GM21786 (cell line): ENCODE results near the gene CLDN3.
"Not testable (repeated sequence)": the region's sequence is repeated elsewhere in the genome, so short reads cannot be mapped to it uniquely, and the experiment has no call there.

ENCODE experiments used
- ATAC-seq: cut with Tn5 transposase; IDR thresholded peaks from one replicate; pipeline ENCODE4 v1.9.1; 2021; ENCODE audit not compliant: unreplicated experiment

Gene CLDN3

DNA sequence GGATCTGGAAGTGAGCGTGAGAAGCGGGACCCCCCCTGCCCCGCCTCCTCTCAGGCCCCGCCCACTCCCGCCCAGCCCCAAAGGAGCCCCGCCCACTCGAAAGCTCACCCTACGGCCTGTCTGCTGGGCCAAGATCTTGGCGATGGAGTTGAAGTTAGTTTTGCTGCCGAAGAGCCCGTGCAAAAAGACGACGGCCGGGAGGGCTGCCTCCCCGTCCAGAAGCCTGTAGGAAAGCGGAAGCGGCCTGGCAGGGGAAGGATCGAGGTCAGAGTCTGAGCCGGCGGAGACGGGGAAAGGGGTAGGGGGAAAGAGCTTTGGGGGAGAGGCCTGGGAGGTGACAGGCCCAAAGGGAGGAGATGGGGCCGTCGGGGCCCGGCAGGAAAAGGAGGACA is 31.9 kb downstream of the CLDN3 start:
- ATAC-seq: peak; percentile 15

DNA sequence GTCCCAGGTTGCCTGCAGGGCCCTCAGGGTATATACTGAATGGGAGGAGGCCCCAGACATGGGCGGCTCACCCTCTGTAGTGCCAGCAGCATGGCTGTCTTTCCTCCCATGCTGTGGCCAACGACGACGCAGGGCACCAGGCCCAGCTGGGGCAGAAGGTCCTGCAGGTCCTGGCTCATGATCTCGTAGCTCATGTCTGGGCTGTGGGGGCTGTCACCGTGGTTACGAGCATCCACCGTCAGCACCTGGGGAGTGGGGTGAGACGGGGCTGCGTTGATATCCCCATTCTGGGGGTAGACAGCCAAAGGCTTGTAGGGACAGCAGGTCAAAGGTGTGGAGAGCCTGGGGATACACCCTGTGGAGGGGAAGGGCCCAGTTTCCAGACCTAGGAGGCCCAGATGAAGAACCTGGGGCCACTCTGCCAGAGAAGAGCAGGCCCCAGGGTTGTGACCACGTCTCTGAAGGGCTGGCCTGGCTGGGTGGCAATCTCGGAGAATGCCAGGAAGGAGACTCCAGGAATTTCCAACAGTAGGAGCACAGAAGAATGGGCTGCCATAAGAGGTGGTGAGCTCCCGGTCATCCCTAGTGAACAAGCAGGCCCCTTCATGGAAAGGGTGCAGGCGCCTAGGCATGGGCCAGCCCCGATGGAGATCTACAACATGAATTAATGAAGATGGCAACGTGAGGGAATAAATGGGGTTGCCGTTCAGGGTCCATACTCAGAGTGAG is 32.4 kb downstream of the CLDN3 start:
- ATAC-seq: no peak

DNA sequence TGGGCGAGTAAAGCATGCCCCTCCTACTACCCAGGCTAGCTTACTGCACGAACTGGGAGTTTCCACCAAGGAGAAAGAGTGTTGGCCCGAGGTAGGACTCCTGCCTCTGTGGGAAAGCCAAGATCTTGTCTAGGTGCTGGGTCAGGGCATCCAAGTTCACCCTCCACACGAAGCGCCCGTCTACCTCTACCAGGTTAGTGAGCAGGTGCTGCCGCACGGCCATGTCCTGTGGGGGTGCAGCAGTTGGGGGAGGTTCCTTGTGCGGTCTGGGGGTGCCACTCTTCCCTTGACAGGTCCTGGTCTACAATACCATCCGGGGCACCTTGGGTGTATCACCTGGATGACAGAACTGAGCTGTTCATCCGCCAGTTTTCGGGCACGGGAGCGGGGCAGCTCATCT is 33.2 kb downstream of the CLDN3 start:
- no peak for ATAC-seq

DNA sequence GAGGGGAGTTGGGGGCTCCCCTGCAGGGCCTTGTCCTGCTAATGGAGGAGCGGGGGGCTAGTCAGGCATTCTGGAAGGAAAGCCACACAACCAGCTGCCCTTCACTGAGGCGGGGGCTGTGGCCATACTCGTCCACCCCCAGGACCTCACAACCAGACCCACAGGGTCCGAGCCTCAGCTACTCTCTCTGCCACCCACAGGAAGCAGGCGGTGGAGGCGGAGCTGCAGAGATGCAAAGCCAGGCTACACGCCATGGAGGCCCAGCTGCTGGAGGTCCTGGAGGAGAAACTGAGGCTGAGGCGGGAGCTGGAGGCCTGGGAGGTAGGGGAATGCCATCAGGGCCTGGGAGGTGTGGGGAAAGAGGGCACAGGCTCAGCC is 34.6 kb downstream of the CLDN3 start:
- ATAC-seq: no peak

DNA sequence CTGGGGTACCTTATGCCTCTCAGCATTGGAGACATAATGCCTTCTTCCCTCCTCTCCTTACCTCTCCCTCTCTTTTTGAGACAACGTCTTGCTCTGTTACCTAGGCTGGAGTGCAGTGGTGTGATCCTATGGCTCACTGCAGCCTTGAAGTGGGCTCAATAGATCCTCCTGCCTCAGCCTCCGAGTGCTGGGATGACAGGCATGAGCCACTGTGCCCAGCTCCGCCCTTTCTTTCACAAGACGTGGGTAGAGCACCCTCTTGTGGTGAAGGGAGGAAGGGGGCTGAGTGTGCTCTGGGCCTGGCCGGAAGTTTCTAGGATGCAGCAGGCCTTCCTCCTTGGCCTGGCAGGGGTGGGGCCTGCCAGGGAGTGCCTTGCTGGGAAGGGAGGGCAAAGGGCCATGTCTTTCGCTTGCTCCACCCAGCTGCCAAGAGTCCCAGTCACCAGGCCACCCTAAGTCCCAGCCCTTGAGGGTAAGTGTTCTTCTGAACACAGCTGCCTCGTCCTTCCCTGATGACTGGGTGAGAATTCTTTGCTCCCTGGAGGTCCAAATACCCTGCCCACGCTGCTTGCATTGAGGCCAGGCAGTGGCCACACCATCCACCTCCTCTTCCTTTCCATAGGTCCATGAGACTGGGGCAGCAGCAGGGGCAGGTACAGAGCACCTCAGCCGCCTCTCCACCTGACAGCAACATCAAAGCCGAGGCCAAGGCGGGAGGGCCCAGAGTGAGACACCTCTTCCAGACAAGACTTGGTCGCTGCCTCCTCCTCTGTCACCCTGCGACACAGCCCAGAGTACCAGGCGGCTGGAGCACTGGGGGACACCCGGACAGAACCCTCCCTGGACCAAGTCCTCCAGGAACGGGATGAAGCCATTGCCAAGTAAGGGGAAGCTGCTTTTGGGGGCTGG is 35.2 kb downstream of the CLDN3 start:
- ATAC-seq: no peak

DNA sequence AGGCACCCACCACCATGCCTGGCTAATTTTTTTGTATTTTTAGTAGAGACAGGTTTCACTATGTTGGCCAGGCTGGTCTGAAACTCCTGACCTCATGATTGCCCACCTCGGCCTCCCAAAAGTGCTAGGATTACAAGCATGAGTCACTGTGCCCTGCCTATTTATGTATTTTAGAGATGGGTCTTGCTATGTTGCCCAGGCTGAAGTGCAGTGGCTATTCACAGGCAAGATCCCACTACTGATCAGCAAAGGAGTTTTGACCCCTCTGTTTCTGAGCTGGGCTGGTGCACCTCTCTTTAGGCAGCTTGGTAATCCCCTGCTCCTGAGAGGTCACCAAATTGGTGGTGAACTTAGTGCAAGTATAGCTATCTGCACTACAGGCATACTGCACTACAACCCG is 37.7 kb downstream of the CLDN3 start:
- no peak for ATAC-seq

GRCh38 chr7:73730485-73730884 is 39.6 kb downstream of the CLDN3 start:
- no peak for ATAC-seq

DNA sequence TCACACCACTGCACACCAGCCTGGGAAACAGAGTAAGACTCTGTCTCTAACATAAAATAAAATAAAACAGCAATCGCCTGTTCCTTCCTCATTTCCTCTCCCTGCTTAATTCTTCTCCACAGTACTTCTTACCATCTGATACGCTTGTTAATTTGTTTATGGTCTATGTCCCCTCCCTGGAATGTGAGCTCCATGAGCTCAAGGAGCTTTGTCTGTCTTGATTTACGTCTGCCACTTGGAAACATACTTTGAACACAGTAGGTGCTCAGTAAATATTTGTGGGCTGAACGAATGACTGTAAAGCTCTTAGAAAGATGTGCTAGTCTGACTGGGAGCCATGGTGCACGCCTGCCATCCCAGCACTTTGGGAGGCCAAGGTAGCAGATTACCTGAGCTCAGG is 41.5 kb downstream of the CLDN3 start:
- ATAC-seq: no peak

DNA sequence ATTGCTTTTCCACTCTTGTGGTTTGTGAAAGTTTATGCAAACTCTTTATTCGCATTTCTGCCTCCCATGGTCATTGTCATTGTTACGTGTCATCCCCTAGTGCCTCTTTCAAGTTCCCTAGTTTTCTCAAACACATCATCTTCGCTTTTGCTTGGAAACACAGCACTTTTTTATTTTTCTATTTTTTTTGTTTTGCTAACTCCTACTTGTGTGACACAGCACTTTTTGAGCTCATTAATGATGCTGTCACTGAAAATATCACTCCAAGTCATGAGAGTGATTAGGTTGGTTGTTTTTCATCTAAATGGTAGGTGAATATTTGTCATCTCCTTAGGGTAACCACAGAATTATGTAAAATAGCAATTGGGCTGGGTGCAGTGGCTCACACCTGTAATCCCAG is 42.1 kb downstream of the CLDN3 start:
- ATAC-seq: no peak

GRCh38 chr7:73726083-73726466 is 44.0 kb downstream of the CLDN3 start:
- peak; percentile 9 for ATAC-seq

- ATAC-seq: no peak
Measured at GRCh38 chr7:73723813-73724212, 46.3 kb downstream of the CLDN3 start.

DNA sequence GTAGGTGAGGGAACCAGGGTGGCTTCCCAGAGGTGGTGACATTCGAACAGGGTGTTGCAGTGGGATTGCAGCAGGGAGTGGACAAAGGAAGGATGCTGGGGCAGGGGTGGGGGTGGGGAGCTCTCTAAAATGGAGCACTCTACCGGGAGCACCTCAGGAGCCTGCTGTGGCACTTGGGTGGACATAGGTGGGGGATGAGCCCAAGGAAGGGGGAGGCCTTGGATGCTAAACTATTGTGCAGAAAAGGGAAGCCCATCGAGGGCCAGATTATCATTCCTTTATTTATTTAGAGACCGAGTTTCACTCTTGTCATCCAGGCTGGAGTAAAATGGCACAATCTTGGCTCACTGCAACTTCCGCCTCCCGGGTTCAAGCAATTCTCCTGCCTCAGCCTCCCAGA is 47.3 kb downstream of the CLDN3 start:
- ATAC-seq: no peak

GRCh38 chr7:73722182-73722581 is 47.9 kb downstream of the CLDN3 start:
- ATAC-seq: not testable (repeated sequence)

DNA sequence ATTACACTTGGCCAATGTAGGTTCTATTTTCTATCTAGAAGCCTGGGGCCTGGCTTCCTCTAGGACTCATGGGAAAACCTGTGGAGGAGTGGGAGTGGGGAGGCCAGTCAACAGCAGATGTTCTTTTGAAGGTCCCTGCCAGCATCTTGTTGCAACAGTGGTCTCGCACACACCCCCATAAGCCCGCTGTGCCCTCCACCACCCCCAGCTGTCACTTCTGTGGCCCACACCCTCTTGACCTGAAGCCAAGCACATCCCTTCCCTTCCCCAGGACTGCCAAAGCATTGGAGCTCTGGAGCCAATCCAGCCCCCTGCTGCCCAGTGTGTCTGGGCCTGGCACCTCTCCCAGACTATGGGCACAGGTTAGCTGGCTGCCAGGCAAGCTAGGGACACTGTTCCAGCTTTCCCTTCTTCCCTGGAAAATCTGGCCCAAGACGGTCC is 48.7 kb downstream of the CLDN3 start:
- ATAC-seq: no peak

- ATAC-seq: not testable (repeated sequence)
Measured at GRCh38 chr7:73720443-73720842, 49.6 kb downstream of the CLDN3 start.

DNA sequence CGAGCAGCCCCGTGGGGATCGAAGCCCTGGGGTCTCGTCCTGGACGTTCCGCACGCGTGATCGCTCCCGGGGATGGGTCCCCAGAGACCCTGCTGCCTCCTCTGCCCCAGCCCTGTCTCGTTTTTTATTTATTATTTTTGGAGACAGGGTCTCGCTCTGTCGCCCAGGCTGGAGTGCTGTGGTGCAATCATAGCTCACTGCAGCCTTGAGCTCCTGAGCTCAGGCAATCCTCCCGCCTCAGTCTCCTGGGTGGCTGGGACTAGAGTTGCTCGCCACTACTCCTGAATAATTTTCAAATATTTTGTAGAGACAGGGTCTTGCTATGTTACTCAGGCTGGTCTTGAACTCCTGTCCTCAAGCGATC is 50.3 kb downstream of the CLDN3 start:
- peak; percentile 19 for ATAC-seq
